Stimulated activated CD8-positive, alpha-beta memory T cell treated with anti-CD3 and anti-CD28 coated beads, Interleukin-15, amount 100 ng/mL, for 24 hours (primary cell): ENCODE data around the gene KLHL14.
"Not testable (repeated sequence)": the region's sequence is repeated elsewhere in the genome, so short reads cannot be mapped to it uniquely, and the experiment has no call there.

ENCODE experiments used
- DNase-seq: peaks from one replicate; pipeline ENCODE4 v3.0.0-alpha.2; 2020; ENCODE audit warnings: low read depth

KLHL14 gene

DNA sequence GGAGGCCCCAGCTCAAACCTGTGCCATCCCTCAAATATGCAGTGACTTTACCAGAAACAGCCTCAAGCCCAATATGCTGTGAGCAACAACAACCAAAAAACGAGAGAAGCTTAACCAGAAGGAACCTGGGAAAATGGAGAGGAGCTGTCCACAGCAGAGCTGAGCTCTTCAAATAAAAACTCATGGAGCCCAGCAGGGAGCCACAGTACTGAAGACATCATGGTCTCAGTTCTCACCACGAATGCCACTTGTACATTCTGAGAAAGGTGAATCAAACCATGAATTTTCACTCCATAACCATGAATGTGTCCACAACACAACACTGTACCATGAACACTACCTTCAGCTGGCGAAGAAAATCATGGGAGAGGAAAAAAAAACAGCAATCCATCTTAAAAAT lies 50.5 kb downstream of the KLHL14 start:
- no peak for DNase-seq

DNA sequence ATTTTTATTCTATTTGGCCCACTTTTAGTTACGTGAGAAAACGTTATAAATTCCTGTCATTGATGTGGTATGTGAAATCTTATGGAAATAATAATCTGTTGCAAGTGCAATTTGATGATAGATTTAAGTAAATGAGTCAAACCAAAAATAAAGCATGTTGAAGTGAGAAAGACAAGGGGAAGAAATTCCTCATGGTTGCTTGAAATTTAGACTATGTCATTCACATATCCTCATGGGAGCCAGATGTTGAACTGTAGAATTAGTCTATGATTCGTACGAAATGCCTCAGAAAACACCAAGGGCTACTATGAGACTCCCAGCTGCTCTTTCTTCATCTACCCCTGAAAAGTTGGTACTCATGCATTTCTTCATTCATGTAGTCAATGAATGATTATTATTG lies 55.7 kb downstream of the KLHL14 start:
- no peak for DNase-seq

DNA sequence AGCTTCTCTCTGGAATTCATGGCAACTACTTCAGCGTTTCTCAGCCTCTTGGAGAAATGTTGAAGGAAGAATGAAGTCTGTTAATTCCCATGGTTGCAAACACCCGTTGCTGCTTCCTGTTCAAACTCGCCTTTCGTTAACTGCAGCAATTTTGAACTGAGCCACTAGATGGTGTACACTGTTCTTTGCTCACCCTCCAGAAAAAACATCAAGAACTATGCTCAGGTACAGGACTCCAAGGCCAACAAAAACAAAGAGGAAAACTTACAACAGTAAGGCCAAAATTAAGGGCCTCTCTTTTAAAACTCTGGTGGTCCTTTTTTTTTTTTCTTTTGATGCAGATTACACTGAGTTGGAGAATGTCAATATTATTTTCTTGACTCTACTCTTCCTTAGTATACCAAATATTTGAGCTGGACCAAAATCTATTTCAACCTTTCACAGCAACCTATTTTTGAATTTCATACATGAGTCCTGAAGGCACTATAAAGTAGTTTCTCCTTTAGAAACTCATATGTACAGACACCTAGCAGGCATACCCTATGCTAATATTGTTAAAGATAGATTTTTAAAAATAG lies 58.2 kb downstream of the KLHL14 start:
- DNase-seq = no peak

DNA sequence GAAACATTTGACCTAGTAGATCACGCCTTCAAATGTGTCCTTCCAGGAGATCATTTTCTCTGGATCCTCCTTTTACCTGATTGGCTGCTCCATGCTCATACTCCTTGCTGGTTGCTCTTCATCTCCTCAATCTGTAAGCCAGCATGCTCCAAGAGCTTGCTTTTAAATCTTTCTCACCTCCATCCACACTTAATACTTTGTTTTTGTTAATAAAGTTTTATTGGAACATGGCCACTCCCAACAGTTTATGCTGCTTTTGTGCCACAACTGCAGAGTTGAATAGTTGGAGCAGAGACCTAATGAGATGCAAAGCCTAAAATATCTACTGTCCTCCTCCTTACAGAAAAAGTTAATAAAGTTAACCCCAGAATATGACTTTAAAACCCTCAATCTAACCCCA lies 60.0 kb downstream of the KLHL14 start:
- DNase-seq = no peak

DNA sequence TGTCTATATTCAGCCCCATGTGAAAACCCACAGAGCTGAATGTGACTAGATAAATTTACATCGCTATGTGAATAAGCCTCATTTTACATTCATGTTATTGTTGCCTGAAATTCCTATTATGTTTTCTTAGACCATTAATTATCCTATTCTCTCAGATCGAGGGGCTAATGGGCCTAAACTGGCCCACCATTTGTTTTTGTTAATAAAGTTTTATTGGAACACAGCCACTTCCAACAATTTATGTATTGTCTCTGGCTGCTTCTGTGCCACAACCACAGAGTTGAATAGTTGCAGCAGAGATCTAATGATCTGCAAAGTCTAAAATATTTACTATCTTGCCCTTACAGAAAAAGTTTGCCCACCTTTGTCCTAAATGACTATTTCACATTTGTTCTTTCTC lies 61.0 kb downstream of the KLHL14 start:
- no peak for DNase-seq

DNA sequence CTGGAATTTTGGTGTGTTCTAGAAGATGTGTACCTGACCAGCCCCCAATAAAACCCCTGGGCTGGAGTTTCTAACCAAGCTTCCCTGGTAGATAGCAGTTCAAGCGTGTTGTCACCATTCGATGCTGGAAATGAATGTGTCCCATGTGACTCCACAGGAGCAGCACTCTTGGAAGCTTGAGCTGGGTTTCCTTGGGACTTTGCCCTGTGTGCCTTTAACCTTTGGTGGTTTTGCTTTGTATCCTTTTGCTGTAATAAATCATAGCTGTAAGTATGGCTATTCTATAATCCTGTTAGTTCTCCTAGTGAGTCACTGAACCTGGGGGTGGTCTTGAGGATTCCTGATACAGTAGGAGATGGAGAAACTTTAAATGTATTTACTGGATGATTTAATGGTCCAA lies 65.2 kb downstream of the KLHL14 start:
- no peak for DNase-seq

DNA sequence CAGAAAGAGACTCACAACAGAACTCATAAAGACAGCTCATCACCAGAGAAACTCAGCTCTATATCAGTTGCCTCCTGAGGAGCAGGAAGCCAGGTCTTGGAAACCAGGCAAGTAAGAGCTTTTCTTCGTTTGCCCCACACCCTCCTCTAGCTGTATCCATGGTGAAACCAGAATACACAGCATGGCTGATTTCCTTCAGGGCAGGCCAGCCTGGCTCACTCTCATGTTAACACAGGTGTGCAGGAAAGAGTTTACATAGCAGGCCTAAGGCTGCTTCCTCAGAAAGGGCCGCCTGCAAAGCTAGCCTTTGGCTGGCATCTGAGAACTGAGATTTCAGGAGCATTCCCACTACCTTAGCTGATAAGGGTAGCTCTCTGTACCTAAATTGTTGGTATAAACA lies 65.7 kb downstream of the KLHL14 start:
- no peak for DNase-seq

DNA sequence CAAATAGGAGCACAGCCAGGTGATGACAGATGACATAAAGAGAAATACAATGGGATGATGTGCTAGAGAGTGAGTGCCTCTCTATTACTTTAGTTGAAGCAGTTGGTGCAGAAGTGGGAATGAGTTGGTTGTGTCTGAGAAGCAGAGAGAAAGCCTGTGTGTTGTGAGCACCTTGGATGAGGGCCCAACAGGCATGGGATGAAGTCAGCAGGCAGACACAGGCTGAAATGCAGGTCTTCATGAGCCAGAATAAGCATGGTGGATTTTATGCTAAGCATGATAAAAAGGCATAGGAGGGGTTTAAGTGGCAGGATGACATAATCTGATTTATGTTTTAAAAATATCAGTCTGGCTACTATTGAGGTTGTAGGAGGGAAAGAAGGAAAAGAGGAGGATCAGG lies 71.5 kb downstream of the KLHL14 start:
- DNase-seq = no peak

DNA sequence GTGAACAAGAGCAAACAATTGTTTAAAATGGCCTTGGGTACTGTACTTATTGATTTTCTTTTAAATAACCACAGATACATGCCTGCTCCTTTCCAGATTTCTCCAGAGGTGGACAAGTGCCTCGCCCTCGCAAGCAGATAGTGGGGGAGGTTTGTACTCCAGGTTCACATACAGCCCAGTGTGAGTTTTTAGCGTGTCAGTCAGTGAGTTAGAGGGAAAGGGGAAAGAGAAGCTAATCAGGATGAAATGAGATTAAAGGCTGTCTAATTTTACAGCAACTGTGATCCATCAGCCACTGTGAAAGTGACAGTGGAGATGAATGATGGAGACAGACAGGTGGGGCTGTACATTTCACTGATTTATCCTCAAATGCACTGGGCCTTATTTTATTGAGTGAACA lies 74.7 kb downstream of the KLHL14 start:
- no peak for DNase-seq

DNA sequence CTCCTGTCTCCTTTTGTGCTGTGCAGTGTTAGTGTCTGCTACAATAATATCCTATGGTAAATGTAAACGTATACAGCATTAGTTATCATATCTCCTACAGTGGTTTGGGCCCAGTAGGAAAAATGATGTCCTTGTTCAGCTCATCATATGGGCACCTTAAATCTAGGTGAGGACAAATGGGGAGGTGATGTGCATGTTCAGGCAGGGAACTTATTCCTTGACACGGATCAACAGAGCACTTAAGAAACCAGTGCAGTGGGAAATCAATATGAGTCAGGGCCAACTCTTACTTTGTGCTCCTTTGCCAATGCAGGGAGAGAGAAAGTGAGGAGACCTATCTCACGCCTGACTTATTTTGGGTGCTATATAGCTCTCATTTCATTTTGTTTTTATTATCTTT lies 76.4 kb downstream of the KLHL14 start:
- DNase-seq = no peak

DNA sequence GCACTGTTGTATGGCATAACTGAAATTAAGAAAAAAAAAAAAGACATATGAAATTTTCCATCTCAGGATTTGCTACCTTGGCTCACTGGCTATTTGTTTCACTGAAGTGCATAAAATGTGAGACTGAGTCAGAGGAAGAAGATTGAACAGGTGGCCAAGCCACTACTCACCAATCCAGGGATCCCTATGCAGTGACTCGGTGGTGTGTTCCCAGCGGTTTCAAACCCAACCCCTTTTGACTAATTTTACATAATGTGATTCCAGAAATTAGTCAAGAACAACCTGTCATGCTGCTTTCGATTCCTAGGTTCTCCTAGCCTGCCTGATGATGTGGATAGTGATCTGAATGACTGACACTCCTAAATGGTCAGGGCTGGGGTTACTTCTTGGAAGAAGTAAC lies 77.3 kb downstream of the KLHL14 start:
- DNase-seq = no peak

DNA sequence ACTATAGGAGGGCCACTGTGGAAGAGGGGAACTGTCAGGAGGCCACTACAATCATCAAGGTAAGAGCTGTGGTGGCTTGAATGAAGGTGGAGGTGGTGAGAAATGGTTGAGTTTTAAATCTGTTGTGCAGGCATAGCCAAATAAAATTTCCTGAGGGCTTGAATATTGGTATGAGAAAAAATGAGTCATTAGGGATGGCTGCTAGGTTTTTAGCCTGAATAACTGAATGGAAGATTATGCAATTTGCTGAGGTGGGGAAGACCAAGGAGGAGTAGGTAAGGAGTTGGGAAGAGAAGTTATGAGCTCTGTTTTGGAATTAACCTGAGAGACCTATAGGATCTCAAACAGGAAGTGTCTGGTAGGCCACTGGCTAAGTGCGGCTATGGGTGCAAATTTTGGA lies 84.0 kb downstream of the KLHL14 start:
- DNase-seq = no peak

DNA sequence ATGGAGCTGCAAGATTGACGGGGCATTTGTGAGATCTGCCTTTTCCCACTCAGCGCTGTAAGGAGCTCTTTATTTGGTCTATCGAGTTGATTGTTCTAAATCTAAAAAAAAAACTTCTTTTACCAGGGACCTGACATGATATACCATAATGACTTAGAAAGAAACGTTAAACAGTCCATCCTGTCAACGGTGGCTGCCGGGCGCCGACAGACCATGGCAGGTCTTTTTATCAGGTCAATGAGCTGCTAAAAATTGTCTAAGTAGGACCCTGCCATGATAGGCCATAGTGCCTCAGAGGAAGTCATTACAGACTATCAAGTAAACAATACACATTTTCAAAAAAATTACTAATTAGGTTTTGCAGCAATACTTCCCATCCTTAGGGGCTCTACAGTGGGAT lies 87.9 kb downstream of the KLHL14 start:
- no peak for DNase-seq

DNA sequence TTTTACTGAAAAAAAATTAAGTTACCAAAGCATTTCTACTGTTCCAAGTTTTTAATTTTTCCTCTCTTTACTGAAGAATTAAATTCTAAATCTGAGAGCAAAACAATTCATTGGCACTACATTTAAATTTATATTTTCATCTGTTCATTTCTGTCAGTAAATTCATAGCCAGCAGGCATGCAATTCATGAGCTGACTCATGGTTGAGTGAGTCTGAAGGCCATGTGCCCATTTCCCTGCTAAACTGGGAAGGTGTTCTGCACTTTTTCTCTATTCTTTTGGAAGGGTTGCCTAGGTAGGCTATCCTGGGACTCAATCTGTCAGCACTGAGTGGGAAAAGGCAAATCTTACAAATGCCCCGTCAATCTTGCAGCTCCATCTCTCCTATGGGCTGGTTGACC lies 88.7 kb downstream of the KLHL14 start:
- no peak for DNase-seq

DNA sequence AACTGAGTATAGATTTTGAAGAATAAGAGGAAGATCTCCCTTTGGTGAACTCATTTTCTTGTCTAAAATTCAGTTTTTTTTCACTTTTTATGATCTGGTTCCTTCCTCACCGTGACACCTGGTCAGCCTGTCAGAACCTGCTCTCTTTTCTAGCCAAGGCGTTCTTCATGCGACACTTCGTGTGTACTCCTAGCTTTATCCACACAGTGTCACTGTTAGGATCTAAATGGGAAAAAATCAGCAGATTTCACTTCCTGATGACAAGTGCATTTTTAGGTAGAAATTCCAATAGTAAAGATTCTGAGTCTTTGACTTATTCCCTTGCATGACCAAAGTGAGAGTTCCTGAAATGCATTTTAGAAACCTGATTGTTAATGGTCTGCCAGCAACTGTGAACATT lies 89.8 kb downstream of the KLHL14 start:
- DNase-seq = no peak

DNA sequence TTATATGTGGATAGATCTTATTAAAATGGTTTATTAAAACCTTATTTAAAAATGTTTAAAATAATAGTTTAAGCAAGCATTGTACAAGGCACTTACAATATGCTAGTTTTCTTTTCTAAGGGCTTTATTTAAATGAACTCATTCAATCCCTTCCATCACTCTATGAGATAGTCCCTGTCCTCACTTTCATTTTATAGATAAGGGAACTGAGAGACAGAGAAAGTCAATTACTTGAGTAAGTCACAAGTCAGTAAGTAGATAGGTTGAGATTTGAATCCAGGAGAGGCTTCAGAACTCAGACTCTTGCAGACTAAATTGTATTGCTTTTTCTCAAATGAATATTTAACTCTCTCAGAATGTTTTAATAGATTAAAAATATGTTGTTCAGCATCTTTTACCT lies 95.2 kb downstream of the KLHL14 start:
- no peak for DNase-seq

DNA sequence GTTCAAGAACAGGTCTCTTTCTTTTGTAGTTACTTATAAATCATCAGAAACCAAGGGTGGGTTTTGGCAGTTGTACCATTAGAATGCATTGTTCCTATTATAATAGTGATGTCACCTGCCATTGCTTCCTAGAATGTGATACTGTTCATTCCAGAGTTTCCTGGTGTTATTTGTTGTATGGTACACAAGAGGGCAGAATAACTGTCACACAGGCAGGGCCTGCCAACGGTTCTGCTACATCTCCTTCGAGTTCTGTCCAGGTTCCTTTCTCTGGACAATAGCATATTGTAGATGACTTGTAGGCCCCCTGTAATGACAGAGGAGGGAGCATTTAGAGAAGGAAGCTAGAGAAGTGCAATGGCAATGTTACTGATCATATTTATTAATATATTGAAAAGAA lies 98.3 kb downstream of the KLHL14 start:
- no peak for DNase-seq

DNA sequence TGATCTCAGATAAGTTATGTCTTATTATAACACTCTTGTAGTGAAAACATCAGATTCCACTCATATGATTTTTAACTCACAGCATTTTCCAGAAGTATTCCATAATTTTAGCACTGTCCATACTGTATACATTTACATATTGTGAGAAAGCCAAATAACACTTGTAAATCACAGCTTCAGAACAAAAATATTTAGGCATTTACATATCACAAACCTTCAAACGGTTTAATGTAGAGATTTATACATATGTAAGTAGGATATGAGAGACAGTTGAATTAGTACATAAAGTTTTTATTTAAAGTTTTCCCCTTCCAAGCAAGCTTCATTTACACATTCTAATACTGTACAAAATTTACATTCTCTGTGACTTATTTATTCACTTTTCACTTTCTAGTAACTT lies 100.4 kb downstream of the KLHL14 start:
- no peak for DNase-seq

DNA sequence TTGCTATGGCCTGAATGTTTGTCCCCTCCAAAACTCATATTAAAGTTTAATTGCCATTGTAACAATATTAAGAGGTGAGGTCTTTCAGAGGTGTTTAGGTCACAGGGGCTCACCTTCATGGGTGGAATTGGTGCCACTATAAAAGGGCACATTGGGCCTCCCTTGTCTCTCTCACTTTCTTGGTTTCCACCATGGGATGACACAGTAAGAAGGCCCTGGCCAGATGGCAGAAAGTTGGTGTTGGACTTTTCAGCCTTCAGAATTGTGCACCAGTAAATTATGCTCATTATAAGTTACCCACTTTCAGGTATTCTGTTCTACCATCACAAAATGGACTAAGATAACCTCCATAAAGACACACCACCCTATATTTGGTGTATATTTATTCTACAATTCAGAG lies 102.1 kb downstream of the KLHL14 start:
- DNase-seq = no peak

DNA sequence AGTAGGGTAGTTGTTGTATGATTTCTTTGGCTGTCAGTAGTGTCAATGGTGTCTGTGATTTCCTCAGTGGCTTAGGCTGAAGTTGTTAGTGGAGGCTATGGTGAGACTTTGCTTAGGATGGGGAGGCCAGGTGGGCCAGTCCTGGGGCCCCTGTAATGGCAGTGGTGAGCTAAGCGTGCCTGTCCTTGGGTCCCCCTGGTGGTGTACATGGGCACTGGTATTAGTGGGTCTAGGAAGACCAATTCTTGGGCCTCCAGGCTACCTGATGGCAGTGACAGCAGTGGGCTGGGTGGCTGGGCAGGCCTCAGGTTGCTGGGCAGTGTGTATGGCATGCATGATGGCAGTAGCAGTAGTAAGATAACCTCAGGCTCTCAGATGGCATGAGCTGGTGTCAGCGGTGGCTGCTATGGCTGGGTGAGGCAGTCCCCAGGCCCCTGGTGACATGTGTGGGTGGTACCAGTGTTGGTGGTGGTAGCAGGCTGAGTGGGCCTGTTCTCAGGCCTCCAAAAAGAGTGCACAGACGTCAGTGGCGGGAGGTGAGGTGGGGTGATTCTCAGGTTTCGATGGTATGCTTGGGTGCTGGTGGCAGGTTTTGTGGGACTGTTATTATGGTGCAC lies 103.2 kb downstream of the KLHL14 start:
- no peak for DNase-seq

DNA sequence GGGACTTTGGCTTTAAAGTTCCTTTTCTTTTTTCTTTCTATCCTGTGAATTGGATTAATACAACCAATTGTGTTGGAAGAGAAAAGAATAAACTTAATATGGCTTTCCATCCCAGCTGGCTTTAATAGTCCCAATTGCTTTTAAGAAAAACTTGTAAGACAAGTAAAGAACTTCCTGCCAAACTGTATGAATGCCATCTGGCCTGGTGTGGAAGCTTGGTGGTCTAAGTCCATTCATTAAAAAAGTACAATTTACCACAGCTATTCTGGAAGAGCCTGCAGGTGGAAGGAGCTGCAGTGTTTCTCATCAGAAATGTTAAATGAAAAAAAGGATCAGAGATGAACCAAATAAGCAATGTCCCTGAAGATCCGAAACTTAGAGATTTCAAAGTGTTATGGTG lies 103.9 kb downstream of the KLHL14 start:
- no peak for DNase-seq

DNA sequence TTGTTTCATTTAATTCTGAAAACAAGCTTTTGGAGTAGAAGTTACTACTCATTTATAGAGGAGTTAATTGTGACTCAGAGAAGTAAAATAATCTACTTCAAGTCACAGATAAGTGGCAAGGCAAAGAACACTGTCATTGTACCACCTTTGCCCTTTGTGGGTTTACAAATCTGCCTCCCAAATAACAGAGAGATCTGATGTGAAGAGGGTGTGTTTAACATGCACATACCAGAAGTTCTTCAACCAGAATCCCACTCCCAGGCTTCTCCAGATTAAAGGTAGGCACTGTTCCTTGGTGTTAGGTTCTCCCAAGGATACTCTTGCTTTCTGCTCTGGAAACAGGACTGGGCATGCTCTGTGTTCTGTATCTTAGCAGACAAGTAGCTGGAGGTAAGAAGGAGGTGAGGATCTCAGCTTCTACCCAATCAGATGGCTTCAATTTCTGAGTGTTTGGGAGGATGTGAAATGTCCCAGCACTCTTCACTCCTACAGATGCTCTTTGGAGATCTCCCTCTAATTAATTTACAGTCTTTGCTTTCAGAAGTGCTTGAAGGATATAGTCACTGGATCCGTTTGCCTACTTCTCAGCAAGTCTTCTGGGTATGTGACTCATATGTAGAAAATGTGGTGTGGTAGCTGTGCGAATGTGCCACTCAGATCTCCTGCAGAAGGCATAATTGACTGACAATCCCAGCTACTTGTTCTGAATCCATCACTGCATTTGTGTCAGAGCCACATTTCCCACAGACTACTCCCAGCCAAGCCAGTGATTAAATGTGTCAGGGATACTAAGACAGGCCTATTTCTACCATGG lies 111.1 kb downstream of the KLHL14 start:
- DNase-seq = no peak

DNA sequence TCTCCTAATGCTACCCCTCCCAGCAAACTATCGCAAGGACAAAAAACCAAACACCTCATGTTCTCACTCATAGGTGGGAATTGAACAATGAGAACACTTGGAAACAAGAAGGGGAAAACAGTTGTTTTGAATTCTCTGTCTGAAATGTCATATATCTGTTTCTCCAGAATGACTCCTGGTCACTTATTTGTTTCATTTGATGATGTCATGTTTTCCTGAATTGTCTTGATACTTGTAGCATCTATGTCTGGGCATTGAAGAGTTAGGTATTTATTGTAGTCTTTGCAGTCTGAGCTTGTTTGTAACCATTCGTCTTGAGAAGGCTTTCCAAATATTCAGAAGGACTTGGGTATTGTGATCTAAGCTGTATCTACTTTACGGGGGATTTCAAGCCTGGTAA lies 118.3 kb downstream of the KLHL14 start:
- not testable (repeated sequence) for DNase-seq

DNA sequence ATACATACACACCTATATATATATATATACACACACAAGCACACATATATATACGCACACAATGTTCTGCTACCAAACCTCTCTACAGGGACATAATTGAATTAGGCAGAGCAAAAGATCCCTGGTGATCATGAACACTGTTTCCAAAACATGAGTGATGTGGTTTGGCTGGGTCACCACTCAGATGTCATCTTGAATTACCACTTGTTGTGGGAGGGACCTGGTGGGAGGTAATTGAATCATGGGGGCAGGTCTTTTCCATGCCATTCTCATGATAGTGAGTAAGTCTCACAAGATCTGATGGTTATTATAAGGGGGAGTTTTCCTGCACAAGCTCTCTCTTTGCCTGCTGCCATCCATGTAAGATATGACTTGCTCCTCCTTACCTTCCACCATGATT lies 135.2 kb downstream of the KLHL14 start:
- not testable (repeated sequence) for DNase-seq
